AG09309 (cell line): ENCODE results near the gene CFAP20.
A peak's percentile ranks its signal among the peaks of the same experiment; 100 is the strongest.

Source experiments
- DNase-seq: peaks from one replicate; pipeline ENCODE4 v3.0.0-alpha.2; 2010; ENCODE audit warnings: low read depth
- H3K4me3 ChIP-seq: 2 replicates; pipeline ENCODE4 v1.5.1; 2011; ENCODE audit warnings: mild to moderate bottlenecking, low read depth, low read length, moderate library complexity; ENCODE audit not compliant: control insufficient read depth
- TF ChIP-seq, protein P1 (sequence below): IDR thresholded peaks from 2 replicates; pipeline ENCODE4 v1.5.1; 2011; ENCODE audit warnings: mild to moderate bottlenecking, low read depth, low read length, inconsistent platforms; ENCODE audit not compliant: insufficient read depth, control insufficient read depth; ENCODE audit errors: missing control alignments

The CFAP20 gene

DNA sequence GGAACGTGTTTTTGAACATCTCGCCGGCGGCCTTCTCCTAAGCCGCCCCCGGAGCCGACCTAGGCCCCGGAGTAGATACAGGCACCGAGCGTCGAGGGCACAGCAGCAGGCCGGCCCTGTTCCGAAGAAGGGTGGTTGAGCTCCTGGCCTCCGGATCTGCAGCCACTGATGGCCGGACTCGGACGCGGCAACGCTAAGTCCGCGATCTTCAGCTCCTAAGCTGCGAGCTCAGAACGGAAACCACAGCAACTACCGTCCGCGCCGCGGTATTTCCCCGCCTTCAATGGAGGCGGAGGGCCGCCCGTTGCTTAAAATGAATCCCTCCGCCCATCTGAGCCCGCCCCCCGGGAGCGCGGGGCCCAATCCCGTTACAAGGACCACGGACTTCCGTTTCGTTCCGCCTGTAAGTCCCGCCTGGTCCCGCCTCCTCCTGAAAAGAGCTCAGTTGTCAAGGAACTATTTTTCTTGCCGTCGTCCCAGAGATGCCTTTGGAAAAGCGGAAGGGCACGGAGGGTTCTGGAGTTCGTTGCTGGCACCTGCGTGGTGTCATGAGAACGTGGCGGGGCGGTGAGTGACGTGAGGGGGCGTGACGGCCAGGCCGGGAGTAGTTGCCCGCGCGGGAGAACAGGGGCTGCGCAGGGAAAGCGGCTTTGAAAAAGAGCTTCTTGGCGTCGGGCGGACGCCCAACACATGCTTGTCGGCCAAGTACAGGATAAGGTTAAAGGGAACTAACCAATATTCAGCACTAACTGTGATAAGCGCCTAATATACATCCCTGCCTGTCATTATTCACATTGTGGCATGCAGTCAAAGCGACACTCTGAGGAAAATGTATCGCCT lies at the start of gene CFAP20:
TSS of gene CFAP20 (minus strand) at position 285 of the 840 bp plus-strand sequence. CDS start at position 19, 266 bp downstream.
- TF ChIP-seq, protein P1, sequence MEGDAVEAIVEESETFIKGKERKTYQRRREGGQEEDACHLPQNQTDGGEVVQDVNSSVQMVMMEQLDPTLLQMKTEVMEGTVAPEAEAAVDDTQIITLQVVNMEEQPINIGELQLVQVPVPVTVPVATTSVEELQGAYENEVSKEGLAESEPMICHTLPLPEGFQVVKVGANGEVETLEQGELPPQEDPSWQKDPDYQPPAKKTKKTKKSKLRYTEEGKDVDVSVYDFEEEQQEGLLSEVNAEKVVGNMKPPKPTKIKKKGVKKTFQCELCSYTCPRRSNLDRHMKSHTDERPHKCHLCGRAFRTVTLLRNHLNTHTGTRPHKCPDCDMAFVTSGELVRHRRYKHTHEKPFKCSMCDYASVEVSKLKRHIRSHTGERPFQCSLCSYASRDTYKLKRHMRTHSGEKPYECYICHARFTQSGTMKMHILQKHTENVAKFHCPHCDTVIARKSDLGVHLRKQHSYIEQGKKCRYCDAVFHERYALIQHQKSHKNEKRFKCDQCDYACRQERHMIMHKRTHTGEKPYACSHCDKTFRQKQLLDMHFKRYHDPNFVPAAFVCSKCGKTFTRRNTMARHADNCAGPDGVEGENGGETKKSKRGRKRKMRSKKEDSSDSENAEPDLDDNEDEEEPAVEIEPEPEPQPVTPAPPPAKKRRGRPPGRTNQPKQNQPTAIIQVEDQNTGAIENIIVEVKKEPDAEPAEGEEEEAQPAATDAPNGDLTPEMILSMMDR: no peak
- peak; percentile 100 for DNase-seq
- peak within 1 kb of the TSS; percentile 83 for H3K4me3 ChIP-seq

DNA sequence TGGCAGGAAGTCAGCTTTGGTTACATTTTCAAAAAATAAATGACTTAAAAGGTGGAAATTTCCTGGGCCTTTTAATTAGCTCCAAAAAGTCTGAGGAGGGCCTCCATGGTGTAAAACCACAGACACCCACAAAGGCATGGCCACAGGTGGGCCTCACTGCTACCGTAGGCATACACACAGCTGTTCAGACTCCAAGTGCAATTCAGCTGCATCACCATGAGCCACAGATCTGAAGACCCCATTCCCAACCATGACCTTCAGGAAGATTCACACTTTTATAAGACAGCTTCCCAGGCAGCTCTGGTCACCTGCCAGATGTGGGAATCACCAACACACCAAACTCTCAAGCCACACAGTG lies 48.2 kb upstream of the CFAP20 start:
- H3K4me3 ChIP-seq: no peak overlapping the region
- TF ChIP-seq, protein P1: no peak

DNA sequence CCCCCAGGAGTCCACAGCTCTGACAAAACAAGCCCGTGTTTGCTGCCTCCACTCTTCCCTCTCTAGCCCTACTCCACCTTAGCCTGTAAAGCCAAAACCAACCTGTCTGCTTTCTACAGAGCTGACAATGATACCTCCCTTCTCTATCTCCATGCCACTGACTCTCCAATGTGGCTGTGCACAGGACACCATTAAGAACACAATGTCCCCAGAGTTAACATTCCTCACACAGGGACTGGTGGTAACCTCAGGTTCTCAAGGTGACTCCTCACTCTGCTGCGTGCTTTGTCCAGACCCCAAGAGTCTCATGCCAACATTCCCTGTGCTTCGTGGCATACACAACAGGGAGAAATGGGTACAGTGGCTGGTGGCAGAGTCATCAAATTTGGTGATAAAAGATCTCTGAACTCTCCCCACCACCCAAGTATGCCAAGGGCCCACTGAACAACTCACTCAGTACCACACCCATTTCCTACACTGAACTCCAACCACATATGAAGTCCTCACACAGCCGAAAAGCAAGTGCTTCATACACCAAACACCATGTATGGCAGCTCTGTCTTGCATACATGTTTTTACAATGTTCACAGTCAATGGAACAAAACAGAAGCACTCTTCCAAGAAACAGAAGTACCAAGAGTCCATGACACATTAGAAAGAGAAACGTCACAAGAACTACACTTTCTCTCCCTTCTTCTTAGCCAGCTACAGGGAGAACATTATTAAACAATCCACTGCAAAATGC lies 47.6 kb upstream of the CFAP20 start:
- H3K4me3 ChIP-seq: no peak overlapping the region
- no peak for DNase-seq

More for the DNA sequence above, 48.2 kb upstream of the CFAP20 start:
- DNase-seq: no peak

DNA sequence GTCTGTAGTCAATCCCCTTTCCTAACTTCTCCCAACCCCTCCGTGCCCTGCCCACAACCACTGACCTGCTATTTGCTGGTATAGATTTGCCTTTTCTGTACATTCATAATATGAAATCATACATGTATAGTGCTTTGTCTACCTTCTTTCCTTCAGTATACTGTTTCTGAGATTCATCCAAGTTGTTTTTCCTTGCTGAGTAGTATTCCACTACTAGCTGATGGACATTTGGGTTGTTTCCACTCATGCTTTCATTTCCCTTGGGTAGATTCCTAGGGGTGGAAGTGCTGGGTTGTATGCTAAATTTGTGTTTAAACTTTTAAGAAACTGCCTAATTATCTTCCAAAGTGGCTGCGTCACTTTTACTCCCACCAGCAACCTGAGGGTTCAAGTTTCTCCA lies 41.0 kb upstream of the CFAP20 start:
- DNase-seq: no peak
- H3K4me3 ChIP-seq: no peak overlapping the region
- TF ChIP-seq, protein P1: no peak

More for the DNA sequence above, 47.6 kb upstream of the CFAP20 start:
- TF ChIP-seq, protein P1: no peak

DNA sequence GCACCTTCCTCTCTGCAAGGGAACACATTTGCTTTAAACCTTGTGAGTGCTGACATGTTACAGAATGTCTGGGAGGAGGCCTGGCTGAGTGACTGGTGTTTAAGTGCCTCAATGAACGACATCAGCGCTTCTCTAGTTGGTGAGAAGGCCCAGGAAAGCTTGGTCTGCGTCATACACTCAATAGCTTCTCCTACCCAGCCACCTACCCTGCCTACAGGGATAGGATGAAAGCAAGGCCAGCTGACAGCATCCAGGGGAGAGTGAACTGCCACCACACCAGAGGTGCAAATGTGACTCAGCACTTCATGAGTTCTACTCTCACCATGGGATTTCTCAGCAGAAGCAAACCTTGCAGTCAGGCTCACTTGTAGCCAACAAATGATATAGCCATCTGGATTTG lies 31.7 kb upstream of the CFAP20 start:
- TF ChIP-seq, protein P1: no peak
- no peak for DNase-seq
- no peak overlapping the region for H3K4me3 ChIP-seq

DNA sequence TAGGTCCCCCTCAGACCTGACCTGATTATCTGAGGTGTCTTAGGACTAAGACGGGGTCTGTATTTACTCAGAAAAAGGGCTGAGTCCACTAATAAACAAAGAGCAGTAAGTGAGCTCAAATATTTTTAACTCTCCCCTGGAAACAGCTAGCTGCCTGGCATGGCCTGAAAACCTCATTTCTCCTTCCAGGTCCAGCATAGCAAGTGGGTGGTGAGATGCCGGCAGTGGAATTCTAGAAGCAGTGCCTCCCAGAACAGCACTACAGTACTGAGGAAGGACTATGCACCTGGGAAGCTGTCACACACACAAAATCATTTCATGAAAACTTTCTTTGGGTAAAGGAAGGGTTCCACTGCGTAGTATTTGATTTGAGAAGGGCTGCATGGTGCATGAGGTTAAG lies 29.5 kb upstream of the CFAP20 start:
- DNase-seq: no peak
- TF ChIP-seq, protein P1: no peak
- no peak overlapping the region for H3K4me3 ChIP-seq
